SH-SY5Y (cell line): ENCODE data around the gene THSD4.

ENCODE experiments used
- GATA2 ChIP-seq: IDR thresholded peaks from 2 replicates; pipeline ENCODE4 v1.6.1; 2011; ENCODE audit warnings: mild to moderate bottlenecking, low read depth, low read length
- GATA3 ChIP-seq: IDR thresholded peaks from 2 replicates; pipeline ENCODE4 v1.6.1; 2011; ENCODE audit warnings: low read depth, mild to moderate bottlenecking, low read length, moderate library complexity

The THSD4 gene

DNA sequence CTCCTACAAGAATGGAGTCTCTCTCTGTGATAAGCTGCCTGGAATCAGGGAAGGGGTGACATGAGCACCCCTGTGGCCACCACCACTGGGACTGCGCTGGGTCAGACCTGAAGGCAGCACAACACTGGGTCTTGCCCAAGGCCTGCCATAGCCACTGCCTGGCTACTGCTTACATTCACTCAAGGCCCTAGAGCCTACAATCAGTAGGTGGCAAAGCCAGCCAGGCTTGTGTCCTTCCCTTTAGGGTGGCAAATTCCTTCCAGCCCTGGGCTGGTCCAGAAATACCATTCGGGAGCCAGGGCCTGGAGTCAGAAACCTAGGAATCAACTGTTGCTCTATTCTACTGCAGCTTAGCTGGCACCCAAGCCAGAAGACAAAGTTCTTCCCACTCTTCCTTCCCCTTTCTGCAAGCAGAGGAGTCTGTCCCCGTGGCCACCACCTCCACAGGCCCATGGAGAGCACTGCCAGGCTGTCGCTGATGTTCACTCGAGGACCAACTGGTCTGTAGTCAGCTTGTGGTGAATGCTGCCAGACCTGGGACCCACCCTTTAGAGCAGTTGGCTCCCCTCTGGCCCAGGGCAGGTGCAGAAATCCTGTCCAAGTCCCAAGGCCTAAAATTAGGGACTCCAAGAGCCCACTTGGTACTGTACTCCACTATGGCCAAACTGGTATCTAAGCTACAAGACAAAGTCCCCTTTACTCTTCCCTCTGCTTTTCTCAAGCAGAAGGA is 307.4 kb downstream of the THSD4 start:
- TF ChIP-seq GATA2 (no peak), GATA3 (no peak)

DNA sequence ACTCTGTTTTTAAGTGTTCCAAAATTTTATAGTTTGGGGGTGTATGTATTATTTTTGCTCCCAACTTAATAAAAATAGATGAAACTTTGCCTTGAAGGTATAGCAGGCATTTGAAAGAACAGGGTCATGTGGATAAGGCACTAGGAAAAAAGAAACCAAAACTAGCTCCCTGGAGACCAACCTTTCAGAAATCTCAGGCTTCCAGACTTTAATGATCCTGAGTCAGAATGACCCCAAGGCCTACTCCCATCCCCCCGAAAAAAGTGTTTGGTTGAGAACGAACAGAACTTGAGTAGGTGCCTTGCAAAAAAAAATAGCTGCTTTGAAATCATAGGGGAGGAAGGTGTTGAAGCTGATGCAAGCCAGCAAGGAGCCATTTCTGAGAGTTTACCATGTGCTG is 309.5 kb downstream of the THSD4 start:
- TF ChIP-seq GATA2 (no peak), GATA3 (no peak)

DNA sequence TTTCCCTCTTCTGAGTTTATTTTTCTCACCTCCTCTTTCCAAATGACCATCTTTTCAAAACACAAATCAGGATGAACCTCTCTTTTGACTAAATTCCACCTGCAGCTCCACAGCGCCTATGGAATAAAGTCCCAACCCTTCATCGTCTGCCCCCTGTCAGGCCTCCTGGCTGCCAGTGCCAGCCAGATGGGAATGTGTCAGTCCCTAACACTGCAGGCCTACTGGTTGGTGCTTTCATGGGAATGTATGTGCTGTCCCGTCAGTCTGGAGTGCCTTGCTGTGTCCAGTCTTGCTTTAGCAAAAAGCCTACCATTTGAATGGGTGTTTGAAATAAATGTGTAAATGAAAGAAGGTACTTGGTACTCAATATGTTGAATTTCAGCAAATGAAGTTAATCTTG is 310.1 kb downstream of the THSD4 start:
- TF ChIP-seq GATA2 = no peak
- TF ChIP-seq GATA3 = no peak

DNA sequence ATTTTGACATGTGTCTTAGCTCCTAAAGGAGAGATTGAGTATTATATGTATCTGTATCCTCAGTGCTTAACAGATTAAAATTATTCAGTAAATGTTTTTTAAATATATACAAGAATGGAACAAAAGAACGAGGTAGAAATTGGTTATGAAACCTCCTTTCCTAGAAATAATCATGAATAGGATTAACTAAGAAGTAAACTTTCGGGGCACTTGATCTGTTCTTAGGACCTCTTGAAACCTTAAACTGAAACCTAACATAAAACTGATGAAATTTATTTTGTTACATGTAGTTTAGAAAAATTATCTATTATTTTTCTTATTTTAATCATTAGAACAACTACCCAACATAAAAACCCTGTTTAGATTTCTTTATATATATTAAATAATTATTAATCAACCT is 311.5 kb downstream of the THSD4 start:
- TF ChIP-seq GATA2 (no peak), GATA3 (no peak)

DNA sequence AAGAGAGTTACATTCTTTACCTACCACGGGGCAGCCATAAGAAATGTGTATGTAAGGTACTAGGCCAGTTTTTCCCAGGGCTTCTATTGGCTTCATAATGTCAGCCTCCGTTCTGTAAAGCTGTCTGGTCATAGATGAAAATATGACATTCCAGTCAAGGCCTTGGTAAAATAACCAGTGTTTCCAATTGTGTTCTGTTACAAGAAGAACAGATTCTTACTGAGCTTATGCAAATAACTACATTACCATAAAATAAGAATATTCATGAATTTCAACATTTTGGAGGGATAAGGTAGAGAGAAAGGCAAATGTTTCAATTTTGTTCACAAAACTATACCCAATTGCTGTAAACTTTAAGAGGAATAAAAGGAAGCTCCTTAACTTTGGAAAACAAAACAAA is 315.5 kb downstream of the THSD4 start:
- TF ChIP-seq GATA2 = no peak
- no peak for TF ChIP-seq GATA3

DNA sequence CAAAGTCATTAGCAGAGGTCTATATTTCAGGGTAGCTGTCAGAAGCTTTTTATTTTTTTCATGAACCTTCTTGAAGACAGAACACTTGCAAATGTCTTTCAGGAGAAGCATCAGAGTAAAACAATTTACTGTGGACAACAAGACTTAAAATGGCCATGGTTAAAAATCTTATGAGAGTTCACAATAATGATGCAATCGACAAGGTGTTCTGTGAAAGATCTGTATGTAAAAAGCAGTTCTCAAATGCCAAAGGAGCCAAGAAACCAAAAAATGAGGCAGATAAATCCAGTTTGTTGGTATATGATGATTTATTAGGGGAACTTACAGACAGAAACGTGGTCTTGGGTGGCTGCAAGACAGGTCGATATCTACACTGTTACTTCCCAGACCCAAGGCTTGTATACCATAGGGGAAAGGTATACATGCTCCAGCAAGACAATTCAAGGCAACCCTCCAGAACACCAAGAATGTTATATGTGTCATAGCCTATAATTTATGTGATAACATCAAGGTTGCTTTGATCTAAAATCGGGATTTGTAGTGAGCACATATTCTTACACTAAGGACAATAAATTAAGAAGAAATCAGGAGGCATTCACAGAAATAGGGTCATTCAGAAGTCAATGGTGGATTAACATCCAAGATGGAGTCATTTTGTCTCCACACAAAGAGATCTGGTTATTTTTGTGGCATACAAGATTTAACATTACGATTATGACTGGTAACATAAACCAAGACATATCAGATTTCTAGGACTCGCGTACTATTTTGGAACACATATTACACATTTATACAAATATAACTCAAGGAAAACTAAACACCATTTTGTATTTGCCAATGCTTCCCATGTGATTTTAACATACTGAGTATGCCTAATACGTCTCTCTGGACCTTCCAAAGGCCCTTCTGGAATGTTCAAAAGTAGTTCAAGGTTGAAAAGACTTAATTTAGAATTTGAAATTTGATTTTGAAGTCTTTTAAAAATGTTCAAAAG is 316.4 kb downstream of the THSD4 start:
- TF ChIP-seq GATA2 = no peak
- TF ChIP-seq GATA3 = no peak

DNA sequence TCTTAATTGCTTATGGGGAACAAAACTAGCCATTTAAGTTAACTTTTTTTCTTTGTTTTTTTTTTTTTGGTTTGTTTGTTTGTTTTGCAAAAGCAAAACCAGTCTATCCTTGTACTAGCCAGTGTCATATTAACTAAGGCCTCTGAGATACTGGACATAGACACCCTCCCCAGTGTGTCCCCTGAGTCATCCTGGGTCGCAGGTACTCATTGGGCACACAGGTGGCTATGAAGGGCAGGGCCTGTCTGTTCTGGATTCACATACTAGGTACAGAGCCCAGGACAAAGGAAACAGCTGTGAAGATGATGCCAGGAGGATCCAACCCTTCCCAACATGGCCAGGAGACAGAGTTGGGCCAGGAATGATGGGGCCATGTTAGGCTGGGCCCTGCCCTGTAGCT is 318.1 kb downstream of the THSD4 start:
- TF ChIP-seq GATA3 = no peak
- no peak for TF ChIP-seq GATA2

DNA sequence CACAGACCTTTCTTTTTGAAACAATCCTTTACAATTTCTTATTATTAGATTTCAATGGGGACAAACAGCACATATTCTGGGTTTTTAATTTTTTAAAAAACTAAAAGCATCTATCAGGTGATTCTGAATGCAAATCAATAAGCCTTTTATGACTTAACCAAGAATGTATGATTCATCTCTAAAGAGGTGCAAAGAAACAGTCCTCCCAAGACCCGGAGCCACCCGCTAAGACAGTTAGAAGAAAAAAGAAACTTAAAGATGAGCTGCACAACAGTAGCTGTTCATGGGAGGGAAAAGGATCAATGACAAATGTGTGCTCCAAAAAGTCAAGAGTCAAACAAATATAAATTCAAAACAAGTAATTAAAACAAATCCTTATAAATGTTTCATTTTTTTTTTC is 319.5 kb downstream of the THSD4 start:
- no peak for TF ChIP-seq GATA2
- no peak for TF ChIP-seq GATA3

DNA sequence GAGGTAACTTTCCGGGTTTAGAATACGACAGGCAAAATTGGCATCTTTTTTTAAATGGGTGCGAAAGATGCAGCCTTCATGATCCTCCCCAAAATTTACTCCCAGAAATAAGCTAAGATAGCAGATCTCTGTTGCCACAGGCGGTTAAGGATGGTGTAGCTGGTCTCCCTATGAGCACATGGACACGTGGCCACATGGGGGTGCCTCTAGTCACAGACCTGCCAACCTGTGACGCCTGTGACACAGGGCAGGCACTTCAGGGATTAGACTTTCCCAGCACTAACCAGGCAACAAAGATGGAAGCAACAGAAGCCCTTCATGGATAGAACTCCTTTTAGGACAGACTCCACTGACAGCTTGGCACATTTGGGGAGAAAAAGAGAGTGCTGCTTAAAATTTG is 320.3 kb downstream of the THSD4 start:
- TF ChIP-seq GATA3 (no peak), GATA2 (no peak)

DNA sequence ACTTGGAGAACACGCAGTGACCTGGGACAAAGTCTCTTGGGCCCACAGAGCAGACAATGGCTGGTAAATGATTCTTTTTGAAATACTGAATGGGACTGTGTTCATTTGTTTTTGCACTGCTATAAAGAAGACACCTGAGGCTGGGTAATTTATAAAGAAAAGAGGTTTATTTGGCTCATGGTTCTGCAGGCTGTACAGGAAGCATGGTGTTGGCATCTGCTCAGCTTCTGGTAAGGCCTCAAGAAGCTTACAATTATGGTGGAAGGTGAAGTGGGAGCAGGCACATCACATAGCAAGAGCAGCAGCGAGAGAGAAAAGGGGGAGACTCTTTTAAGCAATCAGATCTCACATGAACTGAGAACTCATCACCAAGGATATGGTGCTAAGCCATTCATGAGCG is 321.6 kb downstream of the THSD4 start:
- no peak for TF ChIP-seq GATA3
- no peak for TF ChIP-seq GATA2

DNA sequence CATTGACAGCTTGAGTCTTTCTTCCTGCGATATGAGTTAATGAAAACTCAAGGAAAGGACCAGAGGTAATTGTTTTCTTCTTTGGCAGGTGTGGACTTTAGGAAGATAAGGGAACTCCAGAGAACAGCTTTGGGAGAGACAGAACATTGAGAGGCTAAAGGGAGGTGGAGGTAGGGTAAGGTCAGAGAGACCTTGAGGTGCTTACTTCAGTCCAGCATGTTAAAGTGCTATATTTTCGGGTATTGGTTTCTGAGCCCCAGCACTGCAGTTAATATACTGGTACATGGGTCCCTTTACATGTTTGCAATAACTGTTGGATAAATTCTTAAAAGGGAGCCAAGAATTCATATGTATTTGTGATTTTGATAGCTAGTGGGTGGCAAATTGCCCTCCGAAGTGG is 322.1 kb downstream of the THSD4 start:
- TF ChIP-seq GATA3 = no peak
- no peak for TF ChIP-seq GATA2

DNA sequence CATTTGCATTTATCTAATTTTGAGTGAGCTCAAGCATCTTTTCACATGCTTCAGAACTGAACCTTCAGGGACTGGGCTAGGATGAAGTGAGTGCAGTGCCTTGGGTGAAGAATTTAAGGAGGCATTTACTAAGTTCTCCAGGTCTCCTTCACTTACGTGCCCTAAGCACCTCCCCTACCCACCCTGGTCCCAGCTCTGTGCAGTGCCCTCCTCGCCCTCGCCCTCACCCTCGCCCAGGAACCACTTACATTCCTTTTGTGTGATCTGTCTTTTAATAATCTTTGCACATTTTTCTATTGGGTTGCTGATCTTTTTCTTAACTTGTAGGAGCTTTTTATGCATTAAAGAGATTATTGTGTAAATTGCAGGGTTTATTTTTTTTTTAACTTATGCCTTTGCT is 322.6 kb downstream of the THSD4 start:
- no peak for TF ChIP-seq GATA2
- no peak for TF ChIP-seq GATA3

DNA sequence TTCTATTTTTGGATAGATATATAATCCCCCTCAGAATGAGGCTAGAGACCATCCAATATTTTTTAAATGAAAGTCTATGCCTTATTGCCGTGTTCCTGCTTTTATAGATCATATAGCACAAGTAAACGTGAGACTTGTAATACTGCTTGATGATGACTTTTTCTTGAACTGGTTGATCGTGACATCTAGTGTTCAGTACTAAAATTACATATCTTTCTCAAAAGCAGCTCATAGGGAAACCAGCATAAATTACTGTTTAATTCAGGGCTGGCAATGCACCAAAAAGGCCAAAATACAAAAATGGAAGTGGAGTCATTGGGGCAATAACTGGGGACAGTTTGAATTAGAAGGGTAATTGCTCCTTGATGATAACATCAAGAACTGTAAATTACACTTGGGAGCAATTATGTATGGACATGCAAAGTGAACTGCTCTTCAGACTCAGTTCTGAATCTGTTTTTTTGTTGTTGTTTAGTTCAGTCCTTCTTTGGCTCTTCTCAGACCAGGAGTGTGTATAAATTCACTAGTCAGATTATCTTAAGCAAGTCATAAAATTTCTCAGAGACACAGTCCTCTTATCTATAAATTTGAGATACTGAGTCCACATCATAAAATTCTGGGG is 325.3 kb downstream of the THSD4 start:
- TF ChIP-seq GATA3 = no peak
- TF ChIP-seq GATA2 = no peak

DNA sequence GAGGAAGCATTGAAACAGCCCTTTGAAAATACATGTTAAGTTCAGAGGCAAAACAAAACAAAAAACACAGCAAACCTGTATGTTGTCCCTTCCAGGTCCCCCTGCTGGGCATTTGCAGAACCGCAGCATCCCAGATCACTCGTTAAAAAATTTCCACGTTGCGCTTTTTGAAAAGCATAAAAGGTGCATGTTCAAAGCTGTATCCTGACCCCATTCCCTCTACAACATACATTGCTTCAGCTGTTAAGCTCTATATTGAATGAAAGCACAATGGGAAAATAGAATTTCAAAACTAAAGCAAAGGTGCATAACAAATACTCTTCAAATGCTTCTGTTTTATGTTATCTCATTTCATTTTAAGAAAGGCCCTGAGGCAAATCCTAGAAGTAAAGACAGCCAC is 328.3 kb downstream of the THSD4 start:
- TF ChIP-seq GATA3 = no peak
- TF ChIP-seq GATA2 = no peak
